Stimulated activated CD4-positive, alpha-beta T cell treated with anti-CD3 and anti-CD28 coated beads, TNF-alpha, amount 100 ng/mL, for 48 hours (primary cell): ENCODE results near the gene TRIM26.

Experiments
- DNase-seq, 3 donors: peaks; one replicate each; pipeline ENCODE4 v3.0.0-alpha.2; 2020; ENCODE audit warnings: low read depth in 3 of 3

The TRIM26 gene

GRCh38 chr6:30207619-30208295, 5.4 kb downstream of the TRIM26 start:
- no peak for DNase-seq

- no peak for DNase-seq
Measured at GRCh38 chr6:30206799-30207618, 6.2 kb downstream of the TRIM26 start.

- DNase-seq, result no peak
Measured at GRCh38 chr6:30206152-30206551, 7.1 kb downstream of the TRIM26 start.

- no peak for DNase-seq
Measured at GRCh38 chr6:30204116-30204515, 9.1 kb downstream of the TRIM26 start.

- DNase-seq, result no peak
Measured at GRCh38 chr6:30202366-30202765, 10.8 kb downstream of the TRIM26 start.

GRCh38 chr6:30200551-30201281, 12.5 kb downstream of the TRIM26 start:
- DNase-seq, result no peak

GRCh38 chr6:30198166-30199084, 14.8 kb downstream of the TRIM26 start:
- no peak for DNase-seq

- no peak for DNase-seq
Measured at GRCh38 chr6:30196376-30196775, 16.8 kb downstream of the TRIM26 start.

GRCh38 chr6:30195951-30196350, 17.3 kb downstream of the TRIM26 start:
- DNase-seq, result no peak

- DNase-seq, result no peak
Measured at GRCh38 chr6:30194797-30195690, 18.2 kb downstream of the TRIM26 start.

- DNase-seq, result no peak
Measured at GRCh38 chr6:30192076-30192475, 21.1 kb downstream of the TRIM26 start.

- no peak for DNase-seq
Measured at GRCh38 chr6:30188541-30188940, 24.7 kb downstream of the TRIM26 start.

GRCh38 chr6:30185846-30186484, 27.2 kb downstream of the TRIM26 start:
- DNase-seq, result no peak

GRCh38 chr6:30184417-30185031, 28.7 kb downstream of the TRIM26 start:
- DNase-seq, result no peak

GRCh38 chr6:30180145-30180544, 33.1 kb downstream of the TRIM26 start:
- DNase-seq, result no peak

- DNase-seq, result no peak
Measured at GRCh38 chr6:30178837-30179236, 34.4 kb downstream of the TRIM26 start.

- no peak for DNase-seq
Measured at GRCh38 chr6:30175765-30176164, 37.4 kb downstream of the TRIM26 start.

GRCh38 chr6:30172681-30173080, 40.5 kb downstream of the TRIM26 start:
- DNase-seq, result no peak

GRCh38 chr6:30171677-30172471, 41.3 kb downstream of the TRIM26 start:
- DNase-seq, result no peak
